K562 (cell line): ENCODE measurements around the gene MYH11. TPM values are rescaled to one million over a fixed set of nuclear protein-coding genes. Genes with fewer than 3 reads are reported as not detected.

Source experiments
- ATAC-seq: fragments of 200-7000 bp; cut with Tn5 transposase; 3 replicates; pipeline ENCODE4 v1.9.1; 2020; ENCODE audit warnings: moderate library complexity
- BruUV-seq: library from RNA; stranded (reverse); fragments of 400-500 nt; replicated peaks from 2 replicates; lab custom pipeline; 2021; lab: Mats Ljungman, UMichigan
- CTCF ChIA-PET: fragments of 300-600 bp; formaldehyde crosslinking; extraction: SDS; loops from one replicate; lab custom pipeline; 2021; ENCODE audit warnings: low intra/inter-chr PET ratio; lab: Yijun Ruan, JAX
- POLR2A ChIA-PET: fragments of 300-600, 350-650 bp; sonication (Branson Sonifier 250); formaldehyde crosslinking; extraction: SDS; loops from one replicate; lab custom pipeline; 2021; ENCODE audit warnings: antibody characterized with exemption, inconsistent platforms; lab: Yijun Ruan, JAX
- DNase-seq, 4 experiments: peaks; one replicate each; pipeline versions ENCODE4 v3.0.0 to v3.0.0-alpha.2; 2011 to 2018; ENCODE audit warnings: low spot score in 3 of 4, mixed read lengths in 3 of 4; ENCODE audit errors: extremely low read depth in 1 of 4
- FAIRE-seq: peaks from 2 replicates; lab custom pipeline; 2011; peaks lifted over from hg19 to GRCh38; lab: Jason Lieb, UNC
- H2AFZ ChIP-seq: 2 replicates; pipeline ENCODE4 v1.6.0; 2011; ENCODE audit warnings: low read depth, low read length, control low read depth, inconsistent platforms
- H3K27ac ChIP-seq: fragments of 200-600 bp; 3 replicates; pipeline ENCODE4 v1.8.0; 2011; ENCODE audit warnings: low read depth, mild to moderate bottlenecking, control low read depth, inconsistent platforms, low read length, moderate library complexity, mixed read lengths; ENCODE audit errors: extremely low read depth
- H3K27me3 ChIP-seq, 2 experiments: fragments of 300-600 bp in 1 of 2; 2 replicates in 1 of 2; 3 replicates in 1 of 2; pipeline versions ENCODE4 v1.6.0 to v1.8.0; 2011; ENCODE audit warnings: inconsistent platforms in 2 of 2, low read length in 2 of 2, mild to moderate bottlenecking in 1 of 2, mixed read lengths in 1 of 2, moderate library complexity in 1 of 2; ENCODE audit not compliant: control insufficient read depth in 2 of 2, insufficient read depth in 2 of 2
- H3K36me3 ChIP-seq: fragments of 300-600 bp; 3 replicates; pipeline ENCODE4 v1.8.0; 2011; ENCODE audit warnings: mild to moderate bottlenecking, low read length, inconsistent platforms; ENCODE audit not compliant: control insufficient read depth, insufficient read depth
- H3K4me1 ChIP-seq, 2 experiments: fragments of 200-600 bp in 1 of 2; replicated peaks in 1 of 2; 2 replicates in 1 of 2; 3 replicates in 1 of 2; pipeline versions ENCODE4 v1.5.1 to v1.8.0; 2011; ENCODE audit warnings: inconsistent platforms in 2 of 2, low read length in 2 of 2, mild to moderate bottlenecking in 1 of 2, mixed read lengths in 1 of 2, moderate library complexity in 1 of 2; ENCODE audit not compliant: control insufficient read depth in 2 of 2, insufficient read depth in 2 of 2
- H3K4me2 ChIP-seq: 2 replicates; pipeline ENCODE4 v1.6.1; 2011; ENCODE audit warnings: low read length, control low read depth, inconsistent platforms, mixed read lengths; ENCODE audit not compliant: insufficient read depth
- H3K4me3 ChIP-seq: fragments of 200-600 bp; sonication (generic), shearing (Covaris generic); 2 replicates; pipeline ENCODE4 v1.5.1; 2016; ENCODE audit warnings: control low read depth, inconsistent platforms
- H3K79me2 ChIP-seq: fragments of 200-600 bp; 3 replicates; pipeline ENCODE4 v1.8.0; 2011; ENCODE audit warnings: low read length, inconsistent platforms; ENCODE audit not compliant: control insufficient read depth, insufficient read depth
- H3K9ac ChIP-seq, 2 experiments: 2 replicates each; pipeline versions ENCODE4 v1.6.0 to v1.6.1; 2011; ENCODE audit warnings: low read depth in 2 of 2, low read length in 2 of 2, control low read depth in 1 of 2, inconsistent platforms in 1 of 2, mild to moderate bottlenecking in 1 of 2, mixed read lengths in 1 of 2; ENCODE audit not compliant: insufficient read depth in 1 of 2
- H3K9me1 ChIP-seq: one replicate; pipeline ENCODE4 v1.6.0; 2011; ENCODE audit warnings: inconsistent platforms, mild to moderate bottlenecking, low read length, moderate library complexity; ENCODE audit not compliant: control insufficient read depth, insufficient read depth
- H3K9me3 ChIP-seq: replicated peaks from 2 replicates; pipeline ENCODE4 v1.5.1; 2011; ENCODE audit warnings: low read depth, low read length, inconsistent platforms; ENCODE audit not compliant: control insufficient read depth, insufficient read depth
- H4K20me1 ChIP-seq: replicated peaks from 2 replicates; pipeline ENCODE4 v1.6.1; 2011; ENCODE audit warnings: low read length, inconsistent platforms, mixed read lengths; ENCODE audit not compliant: control insufficient read depth, insufficient read depth
- ARID2 ChIP-seq: fragments of 450-650 bp; IDR thresholded peaks from 2 replicates; pipeline ENCODE4 v1.6.1; 2017; ENCODE audit warnings: antibody characterized with exemption, mild to moderate bottlenecking
- ATF1 ChIP-seq, 2 experiments: fragments of 450-650 bp in 1 of 2; IDR thresholded peaks; 2 replicates each; pipeline ENCODE4 v1.6.1; 2016; ENCODE audit warnings: missing compliant biosample characterization in 1 of 2, missing genetic modification characterization in 1 of 2
- DMBX1 ChIP-seq: fragments of 250-450 bp; sonication (Bioruptor Pico); IDR thresholded peaks from 2 replicates; pipeline ENCODE4 v1.8.0; 2022; ENCODE audit warnings: inconsistent platforms, mild to moderate bottlenecking, moderate library complexity, borderline replicate concordance
- FOS ChIP-seq: IDR thresholded peaks from 3 replicates; pipeline ENCODE4 v1.6.1; 2011; ENCODE audit not compliant: insufficient read length; ENCODE audit errors: extremely low read depth
- HDAC1 ChIP-seq, 2 experiments: fragments of 450-650 bp; IDR thresholded peaks; 2 replicates each; pipeline ENCODE4 v1.6.1; 2016 to 2017; ENCODE audit warnings: inconsistent platforms in 1 of 2, mild to moderate bottlenecking in 1 of 2, moderate library complexity in 1 of 2
- JUNB ChIP-seq: fragments of 450-650 bp; formaldehyde crosslinking; conservative IDR thresholded peaks from 2 replicates; pipeline ENCODE4 v1.4.0; 2020; ENCODE audit warnings: mild to moderate bottlenecking
- PPARD ChIP-seq: fragments of 250-450 bp; sonication (Bioruptor Pico); IDR thresholded peaks from 2 replicates; pipeline ENCODE4 v1.8.0; 2022; ENCODE audit warnings: inconsistent platforms, mild to moderate bottlenecking, moderate library complexity
- PTTG1 ChIP-seq: fragments of 450-650 bp; IDR thresholded peaks from 2 replicates; pipeline ENCODE4 v1.6.1; 2016; ENCODE audit warnings: low read depth, mild to moderate bottlenecking, missing genetic modification characterization, missing compliant biosample characterization
- RBM17 ChIP-seq: fragments of 200-400 bp; formaldehyde crosslinking; IDR thresholded peaks from 2 replicates; pipeline ENCODE4 v1.6.1; 2017; ENCODE audit warnings: low read depth, mild to moderate bottlenecking, low read length, borderline replicate concordance
- SMAD3 ChIP-seq: fragments of 450-650 bp; formaldehyde crosslinking; conservative IDR thresholded peaks from 2 replicates; pipeline ENCODE4 v1.4.0; 2020; ENCODE audit warnings: mild to moderate bottlenecking
- SNRNP70 ChIP-seq: fragments of 200-400 bp; formaldehyde crosslinking; optimal IDR thresholded peaks from 2 replicates; pipeline ENCODE3; 2017; ENCODE audit warnings: low read depth, low read length
- TAF1 ChIP-seq: IDR thresholded peaks from 2 replicates; pipeline ENCODE4 v1.6.1; 2011; ENCODE audit warnings: mild to moderate bottlenecking, low read length, moderate library complexity; ENCODE audit not compliant: insufficient read depth, control insufficient read depth, severe bottlenecking; ENCODE audit errors: extremely low read depth
- TSC22D4 ChIP-seq: fragments of 450-650 bp; IDR thresholded peaks from 2 replicates; pipeline ENCODE4 v1.6.1; 2016; ENCODE audit warnings: missing genetic modification characterization, missing biosample characterization, control low read depth
- ZNF311 ChIP-seq: fragments of 250-450 bp; sonication (Bioruptor Pico); IDR thresholded peaks from 2 replicates; pipeline ENCODE4 v1.4.0; 2020; ENCODE audit warnings: mild to moderate bottlenecking, moderate library complexity
- WGBS: fragments of 100-300 bp; shearing (Covaris generic); methylation state at CpG from one replicate; pipeline ENCODE4 v1.1.6; 2016; ENCODE audit warnings: low coverage, mixed read lengths; ENCODE audit not compliant: insufficient coverage; ENCODE audit errors: missing lambda C conversion rate; 5-methylcytosine and 5-hydroxymethylcytosine counted together
- in situ Hi-C: fragments of 300-500 bp; cut with MboI; formaldehyde crosslinking; loops from 4 replicates; pipeline ENCODE4 v1.15.0; 2018; ENCODE audit warnings: inconsistent platforms, mixed read lengths
- intact Hi-C: fragments of 100-400 bp; cut with micrococcal nuclease; formaldehyde crosslinking; loops from 2 replicates; pipeline ENCODE4 v1.14.2; 2022
- polyA plus RNA-seq, 8 experiments: library from polyadenylated mRNA; depleted of rRNA in 4 of 8; stranded (reverse) in 5 of 8; unstranded in 3 of 8; fragments of >200 nt; fragmentation: Nextera tagmentation in 2 of 8; fragmentation: Illumina TruSeq in 1 of 8; extraction: Ambion mirVana in 2 of 8; extraction: Trizol in 1 of 8; gene quantifications; 2 replicates each; pipeline versions ENCODE4 v1.2.1 to v1.2.3, GENCODE V29; 2011 to 2014; ENCODE audit warnings: inconsistent platforms in 1 of 8, missing spikeins in 1 of 8
- total RNA-seq, 7 experiments: library from RNA; depleted of rRNA in 6 of 7; stranded (reverse); fragments of >200 nt in 6 of 7; fragmentation: Illumina TruSeq in 2 of 7; extraction: Trizol in 2 of 7; gene quantifications; 2 replicates each; pipeline versions ENCODE4 v1.2.1 to v1.2.3, GENCODE V29; 2011 to 2021; ENCODE audit warnings: low replicate concordance in 1 of 7
- TF ChIP-seq, protein P1 (sequence below): sonication (generic); formaldehyde crosslinking; IDR thresholded peaks from 2 replicates; pipeline ENCODE4 v1.8.0; 2022; ENCODE audit warnings: mild to moderate bottlenecking, missing genetic modification reagents, borderline replicate concordance
- TF ChIP-seq, protein P2 (sequence below): fragments of 250-450 bp; sonication (Bioruptor Pico); IDR thresholded peaks from 2 replicates; pipeline ENCODE4 v1.4.0; 2020; ENCODE audit warnings: mild to moderate bottlenecking, moderate library complexity
- TF ChIP-seq, protein P3 (sequence below): fragments of 450-650 bp; IDR thresholded peaks from 2 replicates; pipeline ENCODE4 v1.6.1; 2016

MYH11 gene
- total and polyA plus RNA-seq, 9 of the 15 experiments (the other 6 are each of a cell fraction or from before 2014, with no cell fraction given), result 0.05 to 0.47 (median 0.08) TPM; not detected in 5

DNA sequence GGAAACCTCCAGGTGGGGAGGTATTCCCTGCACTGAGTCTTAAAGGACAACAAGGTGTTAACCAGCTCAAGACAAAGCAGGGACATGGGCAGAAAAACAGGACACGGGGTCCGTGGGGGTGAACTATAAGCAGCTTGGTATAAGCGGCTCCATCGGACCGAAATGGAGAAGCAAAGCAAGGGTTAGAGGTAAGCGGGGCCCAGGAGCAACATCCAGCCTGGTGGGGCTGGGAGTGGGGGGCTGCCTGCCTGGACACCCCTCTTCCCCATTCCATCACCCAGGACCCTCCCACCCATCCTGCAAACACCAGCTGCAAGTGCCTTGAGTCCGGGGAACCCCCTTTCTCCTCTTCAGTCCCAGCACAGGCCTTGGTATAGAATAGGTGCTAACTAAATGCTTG, 29.5 kb downstream of the MYH11 start:
- H4K20me1 ChIP-seq, result no peaks in the 10 kb centered on the region
- H3K27me3 ChIP-seq, result peaks cover 12 to 54% of the 10 kb centered on the region in 2 experiments; a peak in 4 of 5 replicates
- ChIA-PET CTCF (no interaction called here), POLR2A (no interaction called here)
- H3K9me3 ChIP-seq, result no peaks in the 10 kb centered on the region
- ATAC-seq, result no peak
- H3K9ac ChIP-seq, result no peak overlapping the region
- WGBS, result 30% methylated on average over 7 of the region's 7 CpGs
- intact Hi-C loops, result no loop called here
- H3K4me1 ChIP-seq, result 0 out of 5 replicates have a peak, but pooled peaks cover 0 to 3% of the 10 kb centered on the region in 2 experiments
- H3K27ac ChIP-seq, result no peak overlapping the region
- H3K36me3 ChIP-seq, result no peaks in the 10 kb centered on the region
- no peaks in the 10 kb centered on the region for H3K9me1 ChIP-seq
- BruUV-seq, result no TSS peak
- in situ Hi-C loops, result no loop called here
- H3K79me2 ChIP-seq, result no peaks in the 10 kb centered on the region
- H2AFZ ChIP-seq, result no peak overlapping the region
- no peak for DNase-seq
- TF ChIP-seq ZNF311 (no peak), JUNB (CRISPR knock-in tag) (no peak), TAF1 (no peak), TSC22D4 (tag) (no peak), SMAD3 (no peak), ATF1 (CRISPR knock-in tag; IDR thresholded peaks at IDR 0.05) (no peak), ATF1 (tag; IDR thresholded peaks at IDR 0.05) (no peak), ARID2 (no peak), DMBX1 (CRISPR knock-in tag) (no peak), FOS (no peak), PPARD (CRISPR knock-in tag) (no peak), SNRNP70 (no peak), HDAC1 (IDR thresholded peaks at IDR 0.05) (no peak), RBM17 (no peak), PTTG1 (tag) (no peak)
- TF ChIP-seq, protein P1, sequence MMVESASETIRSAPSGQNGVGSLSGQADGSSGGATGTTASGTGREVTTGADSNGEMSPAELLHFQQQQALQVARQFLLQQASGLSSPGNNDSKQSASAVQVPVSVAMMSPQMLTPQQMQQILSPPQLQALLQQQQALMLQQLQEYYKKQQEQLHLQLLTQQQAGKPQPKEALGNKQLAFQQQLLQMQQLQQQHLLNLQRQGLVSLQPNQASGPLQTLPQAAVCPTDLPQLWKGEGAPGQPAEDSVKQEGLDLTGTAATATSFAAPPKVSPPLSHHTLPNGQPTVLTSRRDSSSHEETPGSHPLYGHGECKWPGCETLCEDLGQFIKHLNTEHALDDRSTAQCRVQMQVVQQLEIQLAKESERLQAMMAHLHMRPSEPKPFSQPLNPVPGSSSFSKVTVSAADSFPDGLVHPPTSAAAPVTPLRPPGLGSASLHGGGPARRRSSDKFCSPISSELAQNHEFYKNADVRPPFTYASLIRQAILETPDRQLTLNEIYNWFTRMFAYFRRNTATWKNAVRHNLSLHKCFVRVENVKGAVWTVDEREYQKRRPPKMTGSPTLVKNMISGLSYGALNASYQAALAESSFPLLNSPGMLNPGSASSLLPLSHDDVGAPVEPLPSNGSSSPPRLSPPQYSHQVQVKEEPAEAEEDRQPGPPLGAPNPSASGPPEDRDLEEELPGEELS (CRISPR knock-in tag), result no peak
- TF ChIP-seq, protein P2, sequence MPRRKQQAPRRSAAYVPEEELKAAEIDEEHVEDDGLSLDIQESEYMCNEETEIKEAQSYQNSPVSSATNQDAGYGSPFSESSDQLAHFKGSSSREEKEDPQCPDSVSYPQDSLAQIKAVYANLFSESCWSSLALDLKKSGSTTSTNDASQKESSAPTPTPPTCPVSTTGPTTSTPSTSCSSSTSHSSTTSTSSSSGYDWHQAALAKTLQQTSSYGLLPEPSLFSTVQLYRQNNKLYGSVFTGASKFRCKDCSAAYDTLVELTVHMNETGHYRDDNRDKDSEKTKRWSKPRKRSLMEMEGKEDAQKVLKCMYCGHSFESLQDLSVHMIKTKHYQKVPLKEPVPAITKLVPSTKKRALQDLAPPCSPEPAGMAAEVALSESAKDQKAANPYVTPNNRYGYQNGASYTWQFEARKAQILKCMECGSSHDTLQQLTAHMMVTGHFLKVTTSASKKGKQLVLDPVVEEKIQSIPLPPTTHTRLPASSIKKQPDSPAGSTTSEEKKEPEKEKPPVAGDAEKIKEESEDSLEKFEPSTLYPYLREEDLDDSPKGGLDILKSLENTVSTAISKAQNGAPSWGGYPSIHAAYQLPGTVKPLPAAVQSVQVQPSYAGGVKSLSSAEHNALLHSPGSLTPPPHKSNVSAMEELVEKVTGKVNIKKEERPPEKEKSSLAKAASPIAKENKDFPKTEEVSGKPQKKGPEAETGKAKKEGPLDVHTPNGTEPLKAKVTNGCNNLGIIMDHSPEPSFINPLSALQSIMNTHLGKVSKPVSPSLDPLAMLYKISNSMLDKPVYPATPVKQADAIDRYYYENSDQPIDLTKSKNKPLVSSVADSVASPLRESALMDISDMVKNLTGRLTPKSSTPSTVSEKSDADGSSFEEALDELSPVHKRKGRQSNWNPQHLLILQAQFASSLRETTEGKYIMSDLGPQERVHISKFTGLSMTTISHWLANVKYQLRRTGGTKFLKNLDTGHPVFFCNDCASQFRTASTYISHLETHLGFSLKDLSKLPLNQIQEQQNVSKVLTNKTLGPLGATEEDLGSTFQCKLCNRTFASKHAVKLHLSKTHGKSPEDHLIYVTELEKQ, result no peak
- TF ChIP-seq, protein P3, sequence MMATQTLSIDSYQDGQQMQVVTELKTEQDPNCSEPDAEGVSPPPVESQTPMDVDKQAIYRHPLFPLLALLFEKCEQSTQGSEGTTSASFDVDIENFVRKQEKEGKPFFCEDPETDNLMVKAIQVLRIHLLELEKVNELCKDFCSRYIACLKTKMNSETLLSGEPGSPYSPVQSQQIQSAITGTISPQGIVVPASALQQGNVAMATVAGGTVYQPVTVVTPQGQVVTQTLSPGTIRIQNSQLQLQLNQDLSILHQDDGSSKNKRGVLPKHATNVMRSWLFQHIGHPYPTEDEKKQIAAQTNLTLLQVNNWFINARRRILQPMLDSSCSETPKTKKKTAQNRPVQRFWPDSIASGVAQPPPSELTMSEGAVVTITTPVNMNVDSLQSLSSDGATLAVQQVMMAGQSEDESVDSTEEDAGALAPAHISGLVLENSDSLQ, result no peak
- TF ChIP-seq, all 486 proteins: peak for 0
- Histone ChIP-seq H3K4me3 (no peak overlapping the region), H3K4me2 (no peak overlapping the region)
- no peak for FAIRE-seq
